Stimulated activated naive CD8-positive, alpha-beta T cell treated with anti-CD3 and anti-CD28 coated beads, Interleukin-15, Interleukin-2, amounts not matched to agents 100 ng/mL and 50 ng/mL, for 24 hours (primary cell): ENCODE data around the gene SEMA4G.

Source experiments
- H3K27ac Mint-ChIP-seq: one replicate; pipeline ENCODE4 v1.8.0; 2021; ENCODE audit warnings: mild to moderate bottlenecking, mixed read lengths
- H3K27me3 Mint-ChIP-seq: one replicate; pipeline ENCODE4 v1.8.0; 2021; ENCODE audit warnings: mixed read lengths
- H3K36me3 Mint-ChIP-seq: one replicate; pipeline ENCODE4 v1.8.0; 2021; ENCODE audit warnings: low read depth, mixed read lengths
- H3K4me1 Mint-ChIP-seq: one replicate; pipeline ENCODE4 v1.8.0; 2021; ENCODE audit warnings: low read depth, mixed read lengths
- H3K4me3 Mint-ChIP-seq: one replicate; pipeline ENCODE4 v1.8.0; 2021; ENCODE audit warnings: mild to moderate bottlenecking, mixed read lengths
- H3K9me3 Mint-ChIP-seq: one replicate; pipeline ENCODE4 v1.8.0; 2021; ENCODE audit warnings: mixed read lengths

The SEMA4G gene

DNA sequence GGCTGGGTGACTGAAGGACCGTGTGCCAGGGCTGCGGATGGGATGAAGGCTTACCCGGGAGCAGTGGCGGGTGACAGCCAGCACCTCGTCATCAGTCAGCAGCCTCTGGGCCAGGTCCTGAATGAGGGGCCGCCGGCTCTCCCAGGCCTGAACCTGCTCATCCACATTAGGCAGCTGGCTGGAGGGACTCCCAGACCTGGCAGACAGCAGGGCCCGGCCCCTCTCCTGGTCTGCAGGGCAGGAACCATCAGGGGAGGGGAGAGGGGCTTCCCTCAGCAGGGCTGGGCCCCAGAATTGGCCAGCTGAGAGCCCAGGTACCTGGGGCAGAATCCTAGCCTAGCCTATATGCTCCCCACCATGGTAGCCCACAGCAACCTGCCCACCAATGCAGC, 46.3 kb downstream of the SEMA4G start:
- no peaks in the 10 kb centered on the region for H3K36me3 Mint-ChIP-seq
- peaks cover 35% of the 10 kb centered on the region for H3K4me1 Mint-ChIP-seq
- H3K4me3 Mint-ChIP-seq: no peak overlapping the region
- H3K27me3 Mint-ChIP-seq: peaks cover 25% of the 10 kb centered on the region
- H3K9me3 Mint-ChIP-seq: no peaks in the 10 kb centered on the region
- no peak overlapping the region for H3K27ac Mint-ChIP-seq

DNA sequence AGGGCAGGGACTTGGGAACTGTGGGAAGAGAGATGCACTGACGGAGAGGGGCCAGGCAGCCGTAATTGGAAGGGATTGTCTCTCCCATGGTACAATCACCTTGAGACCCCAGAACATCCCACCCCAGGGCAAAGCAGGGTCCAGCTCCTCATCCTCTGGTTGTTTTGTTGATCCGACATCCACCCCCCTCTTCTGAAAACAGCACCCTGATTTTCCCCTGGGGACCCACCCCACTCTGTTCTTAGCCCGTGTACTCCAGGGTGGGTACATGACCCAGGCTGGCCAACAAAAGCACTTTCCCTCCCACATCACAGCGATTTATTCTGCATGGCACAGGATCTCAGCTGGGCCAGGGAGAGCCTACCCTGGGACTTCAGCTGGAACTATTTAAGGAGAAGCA, 47.5 kb downstream of the SEMA4G start:
- H3K4me3 Mint-ChIP-seq: no peak overlapping the region
- H3K27me3 Mint-ChIP-seq: peaks cover 29% of the 10 kb centered on the region
- no peak overlapping the region for H3K27ac Mint-ChIP-seq
- H3K4me1 Mint-ChIP-seq: peaks cover 35% of the 10 kb centered on the region
- H3K9me3 Mint-ChIP-seq: no peaks in the 10 kb centered on the region
- H3K36me3 Mint-ChIP-seq: no peaks in the 10 kb centered on the region

DNA sequence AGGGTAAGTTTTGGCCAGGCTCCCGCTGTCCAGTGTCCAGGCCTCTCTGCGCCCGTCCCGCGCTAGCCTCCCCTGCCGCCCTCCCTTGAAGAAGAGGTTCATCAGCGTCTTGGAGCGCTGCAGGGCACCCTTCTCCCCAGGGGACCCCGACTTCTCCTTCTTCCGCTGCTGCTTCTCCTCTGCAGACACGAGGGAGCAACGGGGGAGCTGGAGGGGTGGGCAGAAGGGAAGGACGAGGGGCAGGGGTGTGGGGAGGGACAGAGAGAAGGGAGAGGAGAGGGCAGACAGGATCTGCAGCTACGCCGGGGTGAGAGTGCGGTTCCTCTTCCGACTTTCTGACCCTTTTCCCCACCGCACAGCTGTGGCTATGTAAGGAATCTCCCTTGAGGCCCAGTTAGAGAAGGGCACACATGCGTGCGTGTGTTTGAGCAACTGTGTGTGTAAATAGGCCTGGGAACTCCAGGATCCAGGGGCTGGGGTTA, 48.9 kb downstream of the SEMA4G start:
- H3K27me3 Mint-ChIP-seq: peaks cover 29% of the 10 kb centered on the region
- peaks cover 28% of the 10 kb centered on the region for H3K4me1 Mint-ChIP-seq
- H3K36me3 Mint-ChIP-seq: no peaks in the 10 kb centered on the region
- no peaks in the 10 kb centered on the region for H3K9me3 Mint-ChIP-seq
- no peak overlapping the region for H3K4me3 Mint-ChIP-seq
- no peak overlapping the region for H3K27ac Mint-ChIP-seq

DNA sequence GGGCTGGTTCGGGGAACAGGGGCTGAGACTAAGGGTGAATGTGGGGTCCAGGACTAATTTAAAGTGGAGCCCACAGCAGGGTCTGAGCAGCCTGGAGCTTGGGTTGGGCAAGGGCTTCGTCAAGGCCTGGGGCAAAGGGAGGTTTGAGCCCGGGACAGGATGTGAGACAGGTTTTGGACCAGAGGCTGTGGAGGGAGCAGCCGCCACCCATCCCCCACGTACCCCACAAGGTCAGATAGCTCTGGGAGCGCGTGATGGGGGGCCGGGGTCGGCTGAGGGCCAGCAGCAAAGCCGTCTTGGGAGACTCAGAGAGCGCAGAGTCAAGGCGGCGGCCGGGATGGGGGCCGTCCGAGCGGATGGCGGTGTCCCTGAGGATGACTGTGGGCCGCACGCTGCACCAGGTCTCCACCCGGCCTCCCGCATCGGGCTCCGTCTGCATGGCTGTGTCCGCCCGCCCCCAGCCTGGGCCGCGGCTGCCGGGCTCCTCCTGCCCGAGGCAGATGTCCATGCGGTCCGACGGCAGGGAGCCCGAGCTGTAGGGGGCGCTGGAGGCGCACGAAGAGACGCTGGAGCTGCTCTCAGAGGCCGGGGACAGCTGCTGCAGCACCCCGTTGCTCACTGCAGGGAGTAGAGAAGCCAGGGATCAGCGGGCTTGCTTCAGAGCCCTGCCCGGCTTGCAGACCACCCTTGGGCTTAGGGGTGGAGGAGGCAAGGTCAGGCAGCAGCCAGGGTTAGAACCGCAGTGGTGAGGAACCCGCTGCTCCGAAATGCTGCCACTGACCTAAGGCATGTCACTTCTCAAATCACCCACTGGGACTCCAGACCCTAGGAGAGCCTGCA, 49.5 kb downstream of the SEMA4G start:
- Mint-ChIP-seq H3K27ac (no peak overlapping the region), H3K9me3 (no peaks in the 10 kb centered on the region), H3K4me3 (no peak overlapping the region), H3K36me3 (no peaks in the 10 kb centered on the region), H3K27me3 (peaks cover 29% of the 10 kb centered on the region), H3K4me1 (peaks cover 23% of the 10 kb centered on the region)
